Loucy (cell line): ENCODE data around the gene NELFB.

Experiments
- EZH2phosphoT487 ChIP-seq: fragments of 200-600 bp; IDR thresholded peaks from 2 replicates; pipeline ENCODE4 v1.6.1; 2018; ENCODE audit warnings: antibody characterized with exemption, mild to moderate bottlenecking, moderate library complexity, borderline replicate concordance
- TF ChIP-seq, protein P1 (sequence below): fragments of 200-600 bp; sonication (generic); conservative IDR thresholded peaks from 2 replicates; pipeline ENCODE4 v1.5.1; 2014; ENCODE audit warnings: mild to moderate bottlenecking, antibody characterized with exemption, low read length

DNA sequence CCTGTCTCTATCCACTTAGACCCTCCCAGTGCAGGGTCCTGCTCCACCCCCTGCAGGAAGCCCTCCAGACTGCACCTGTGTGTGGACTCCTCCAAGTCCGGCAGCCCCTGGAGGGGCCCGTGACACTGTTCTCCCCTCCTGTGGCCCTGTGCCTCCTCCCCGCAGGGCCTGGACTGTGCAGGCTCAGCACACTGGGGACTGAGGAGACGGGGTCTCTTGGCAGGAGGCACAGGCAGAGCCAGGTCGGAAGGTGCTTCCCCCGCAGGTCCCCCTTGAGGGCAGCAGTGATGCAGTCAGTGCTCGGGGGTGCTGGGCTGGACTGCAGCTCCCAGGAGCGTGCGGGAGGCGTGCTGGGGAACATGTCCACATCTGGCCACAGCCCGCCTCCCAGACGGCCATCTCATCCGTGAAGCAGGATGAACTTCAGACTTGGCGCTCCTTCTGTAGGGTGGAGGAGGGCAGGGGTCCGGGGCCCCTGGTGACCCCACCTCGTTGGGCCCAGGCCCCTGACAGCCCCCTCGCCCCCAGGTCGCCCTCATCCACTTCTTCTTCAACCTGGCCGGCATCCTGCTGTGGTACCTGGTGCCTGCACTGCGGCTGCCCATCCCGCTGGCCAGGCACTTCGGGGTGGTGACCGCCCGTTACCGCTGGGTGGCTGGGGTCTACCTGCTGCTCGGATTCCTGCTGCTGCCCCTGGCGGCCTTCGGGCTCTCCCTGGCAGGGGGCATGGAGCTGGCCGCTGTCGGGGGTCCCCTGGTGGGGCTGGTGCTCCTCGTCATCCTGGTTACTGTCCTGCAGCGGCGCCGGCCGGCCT lies 19.5 kb upstream of the NELFB start:
- TF ChIP-seq, protein P1, sequence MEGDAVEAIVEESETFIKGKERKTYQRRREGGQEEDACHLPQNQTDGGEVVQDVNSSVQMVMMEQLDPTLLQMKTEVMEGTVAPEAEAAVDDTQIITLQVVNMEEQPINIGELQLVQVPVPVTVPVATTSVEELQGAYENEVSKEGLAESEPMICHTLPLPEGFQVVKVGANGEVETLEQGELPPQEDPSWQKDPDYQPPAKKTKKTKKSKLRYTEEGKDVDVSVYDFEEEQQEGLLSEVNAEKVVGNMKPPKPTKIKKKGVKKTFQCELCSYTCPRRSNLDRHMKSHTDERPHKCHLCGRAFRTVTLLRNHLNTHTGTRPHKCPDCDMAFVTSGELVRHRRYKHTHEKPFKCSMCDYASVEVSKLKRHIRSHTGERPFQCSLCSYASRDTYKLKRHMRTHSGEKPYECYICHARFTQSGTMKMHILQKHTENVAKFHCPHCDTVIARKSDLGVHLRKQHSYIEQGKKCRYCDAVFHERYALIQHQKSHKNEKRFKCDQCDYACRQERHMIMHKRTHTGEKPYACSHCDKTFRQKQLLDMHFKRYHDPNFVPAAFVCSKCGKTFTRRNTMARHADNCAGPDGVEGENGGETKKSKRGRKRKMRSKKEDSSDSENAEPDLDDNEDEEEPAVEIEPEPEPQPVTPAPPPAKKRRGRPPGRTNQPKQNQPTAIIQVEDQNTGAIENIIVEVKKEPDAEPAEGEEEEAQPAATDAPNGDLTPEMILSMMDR: no peak
- no peak for TF ChIP-seq EZH2phosphoT487
